GM21576 (cell line): ENCODE results near the gene GRK7.
"Not testable (repeated sequence)": the region's sequence is repeated elsewhere in the genome, so short reads cannot be mapped to it uniquely, and the experiment has no call there.

Source experiments
- ATAC-seq: cut with Tn5 transposase; IDR thresholded peaks from one replicate; pipeline ENCODE4 v1.9.1; 2021; ENCODE audit warnings: mild to moderate bottlenecking, moderate library complexity; ENCODE audit not compliant: unreplicated experiment

GRK7 gene

DNA sequence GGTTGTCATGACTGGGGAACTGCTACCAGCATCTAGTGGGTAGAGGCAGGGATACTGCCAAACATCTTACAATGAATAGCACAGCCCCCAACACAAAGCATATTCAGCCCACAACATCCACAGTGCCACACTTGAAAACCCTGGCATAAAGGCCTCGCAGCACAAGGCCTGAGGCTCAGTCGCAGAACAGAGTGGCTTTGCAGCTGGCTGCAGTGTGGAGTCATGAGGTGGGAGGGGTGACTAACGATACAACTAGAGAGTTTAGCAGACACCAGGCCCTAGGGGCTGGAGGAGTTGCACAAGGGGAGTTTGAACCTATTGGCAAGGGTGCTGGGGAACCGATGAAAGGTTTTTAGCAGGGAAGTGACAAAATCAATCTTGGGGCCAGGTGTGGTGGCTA, 32.1 kb downstream of the GRK7 start:
- no peak for ATAC-seq

DNA sequence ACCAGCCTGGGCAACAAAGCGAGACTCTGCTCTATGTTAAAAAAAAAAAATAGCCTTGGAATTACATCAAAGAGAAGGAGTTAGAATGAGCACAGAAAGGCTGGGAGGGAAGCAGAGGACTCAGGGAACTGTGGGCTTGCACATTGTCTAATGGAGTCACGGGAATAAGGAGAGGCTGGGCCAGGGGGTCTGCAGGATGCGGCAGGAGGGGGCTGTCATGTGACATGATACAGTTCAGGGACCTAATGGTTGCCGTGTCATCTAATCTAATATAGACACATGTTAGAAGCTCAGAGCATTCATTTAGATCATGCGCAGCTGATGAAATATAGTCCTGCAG, 32.5 kb downstream of the GRK7 start:
- no peak for ATAC-seq

DNA sequence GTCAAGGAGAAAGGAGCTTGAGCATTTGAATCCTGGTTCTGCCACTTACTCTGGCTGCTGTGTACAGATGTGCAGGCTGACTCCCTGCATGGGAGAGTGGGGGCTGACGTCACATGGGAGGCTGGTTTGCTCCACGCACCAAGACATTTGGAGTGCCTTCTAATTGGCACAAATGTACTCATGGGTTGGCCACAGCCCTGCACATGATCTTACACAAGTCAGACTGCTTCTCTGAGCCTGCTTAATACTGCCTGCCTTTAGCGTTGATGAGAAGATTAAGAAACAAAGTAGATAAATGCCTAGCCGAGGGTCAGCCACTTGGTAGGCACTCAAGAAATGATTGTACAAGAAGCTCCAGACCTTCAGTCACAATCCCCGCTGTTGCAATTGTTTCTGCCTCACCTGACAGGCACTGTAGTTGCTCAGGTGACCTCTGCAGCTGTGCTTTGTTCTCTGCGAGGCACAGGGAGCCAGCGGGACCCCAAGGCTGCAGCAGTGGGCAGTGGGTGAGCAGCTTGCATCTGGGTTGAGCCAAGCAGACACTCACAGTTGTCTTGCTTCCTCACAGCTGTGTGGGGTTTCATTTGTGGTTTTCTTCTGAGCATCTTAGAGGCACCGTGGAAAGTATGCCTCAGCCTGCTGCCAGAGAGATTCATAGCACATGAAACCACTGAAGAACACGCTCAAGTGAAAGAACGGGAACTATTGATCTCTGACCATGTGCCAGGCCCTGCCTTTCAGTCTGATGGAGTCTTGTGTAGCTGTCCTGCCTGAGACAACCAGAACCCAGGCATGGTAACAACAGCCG, 33.1 kb downstream of the GRK7 start:
- ATAC-seq: peak; percentile 95

DNA sequence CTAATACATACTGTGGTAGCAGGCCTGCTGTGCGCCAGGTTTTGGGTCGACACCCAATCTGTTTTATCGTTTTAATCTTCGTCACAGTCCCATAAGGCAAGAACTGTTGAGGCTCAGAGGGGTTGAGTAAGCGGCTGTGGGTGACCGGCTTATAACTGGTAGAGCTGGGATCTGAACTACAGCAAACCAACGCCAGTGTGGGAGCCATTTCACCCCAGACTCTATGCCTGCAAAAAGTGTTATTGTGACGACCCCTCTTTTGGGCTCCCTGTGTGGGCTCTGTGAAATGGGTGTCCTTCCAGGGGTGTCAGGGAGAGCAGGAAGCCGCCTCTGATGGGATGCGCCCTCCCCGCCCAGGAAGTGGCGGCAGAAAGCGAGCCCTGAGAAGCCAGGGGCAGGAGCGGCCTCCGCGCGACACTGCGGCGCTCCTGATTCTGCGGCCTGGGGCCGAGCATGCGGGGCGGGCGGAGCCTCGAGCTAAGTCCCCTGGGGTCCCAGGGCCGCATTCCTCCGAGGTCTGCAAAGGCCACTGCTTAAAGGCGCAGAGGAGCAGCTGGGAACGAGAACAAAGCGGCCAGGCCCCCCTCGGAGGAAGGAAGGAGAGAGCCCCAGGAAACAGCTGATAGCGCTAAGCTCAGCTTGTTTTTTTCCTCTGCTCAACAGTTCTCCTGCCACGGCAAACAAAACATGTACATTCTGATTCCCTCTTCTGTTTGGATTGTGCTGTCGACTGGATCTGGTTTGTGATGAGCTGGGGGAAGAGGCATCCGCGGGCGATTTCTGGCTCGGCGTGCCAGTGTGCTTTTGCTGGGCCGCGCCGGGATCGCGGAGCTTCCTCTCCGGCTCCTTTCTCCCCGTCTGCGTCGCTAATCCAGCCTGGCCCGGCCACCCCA, 33.9 kb downstream of the GRK7 start:
- no peak for ATAC-seq

DNA sequence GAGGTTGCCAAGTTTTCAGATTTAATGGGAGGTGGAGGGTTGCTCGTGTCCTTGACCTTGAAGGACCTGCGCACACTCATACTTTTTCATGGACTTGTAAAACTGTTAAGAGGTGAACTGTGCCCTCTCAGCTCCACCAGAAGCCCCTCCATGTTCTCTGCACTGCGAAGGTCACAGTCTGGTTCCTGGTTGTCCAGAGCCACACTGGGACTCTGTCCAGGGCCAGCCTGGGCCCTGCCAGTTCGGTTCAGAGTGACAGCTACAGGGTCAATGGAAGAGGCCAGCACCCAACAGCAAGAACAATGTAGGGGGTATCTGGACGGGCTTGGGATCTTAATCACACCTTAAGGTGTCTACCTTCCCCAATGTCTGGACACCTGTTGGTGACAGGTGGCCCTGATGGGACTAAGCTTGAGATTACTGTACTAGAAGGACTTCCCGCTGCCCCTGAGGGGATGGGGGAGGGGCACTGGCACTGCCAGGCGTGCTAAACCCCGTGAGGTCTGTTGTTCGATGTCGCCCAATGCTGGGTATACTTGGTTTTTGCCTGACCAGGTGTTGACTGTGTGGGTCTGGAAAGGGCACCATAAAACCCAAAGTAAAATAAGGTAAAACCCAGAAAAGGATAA, 34.7 kb downstream of the GRK7 start:
- no peak for ATAC-seq

DNA sequence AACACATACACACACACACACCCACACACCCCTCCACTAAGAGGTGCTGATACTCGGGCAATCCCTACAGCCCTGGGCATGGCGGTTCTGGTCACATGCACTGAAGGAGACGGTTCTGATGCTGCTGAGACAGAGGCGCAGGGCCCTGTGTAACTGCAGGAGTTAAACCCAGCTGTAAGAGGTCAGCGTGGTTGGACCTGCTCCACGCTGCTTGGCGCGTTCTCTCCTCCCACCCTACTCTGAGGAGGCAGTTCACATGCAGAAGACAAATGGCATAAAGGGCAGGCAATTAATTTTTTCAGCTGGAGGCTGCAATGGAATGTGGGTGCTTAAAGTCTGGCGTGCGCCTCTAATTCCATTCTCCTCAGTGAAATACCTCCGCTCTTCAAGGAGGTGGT, 35.2 kb downstream of the GRK7 start:
- no peak for ATAC-seq

DNA sequence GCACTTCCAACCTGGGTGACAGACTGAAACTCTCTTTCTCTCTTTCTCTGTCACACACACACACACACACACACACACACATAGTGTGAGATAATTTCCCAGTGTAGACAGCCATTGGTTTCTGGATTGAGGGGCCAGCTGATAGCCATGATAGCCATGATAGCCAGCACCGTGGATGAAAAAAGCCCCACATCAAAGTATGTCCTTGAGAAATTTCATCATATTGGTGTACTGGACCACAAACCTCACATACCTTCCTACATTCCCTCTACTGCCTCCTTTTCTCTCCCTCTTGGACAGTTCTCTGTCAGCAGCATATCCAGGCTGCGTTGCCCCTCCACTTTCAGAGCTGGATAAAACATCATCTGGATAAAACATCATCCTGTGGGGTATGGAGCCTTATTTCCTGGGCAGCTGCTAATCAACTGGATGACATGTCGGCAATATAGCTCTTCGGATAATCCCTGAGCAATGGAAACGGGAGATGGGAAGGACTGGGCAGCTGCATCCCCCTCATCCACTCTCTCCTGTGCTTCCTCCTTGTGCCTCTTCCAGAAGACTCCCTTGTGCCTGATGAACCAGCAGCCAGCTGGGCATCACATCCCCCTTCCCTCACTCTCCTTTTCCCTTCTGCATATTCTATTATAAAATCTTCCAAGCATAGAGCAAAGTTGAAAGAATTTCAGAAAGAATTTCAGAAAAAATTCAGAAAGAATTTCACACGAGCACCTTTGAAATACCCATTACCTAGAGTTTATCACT, 39.3 kb downstream of the GRK7 start:
- no peak for ATAC-seq

DNA sequence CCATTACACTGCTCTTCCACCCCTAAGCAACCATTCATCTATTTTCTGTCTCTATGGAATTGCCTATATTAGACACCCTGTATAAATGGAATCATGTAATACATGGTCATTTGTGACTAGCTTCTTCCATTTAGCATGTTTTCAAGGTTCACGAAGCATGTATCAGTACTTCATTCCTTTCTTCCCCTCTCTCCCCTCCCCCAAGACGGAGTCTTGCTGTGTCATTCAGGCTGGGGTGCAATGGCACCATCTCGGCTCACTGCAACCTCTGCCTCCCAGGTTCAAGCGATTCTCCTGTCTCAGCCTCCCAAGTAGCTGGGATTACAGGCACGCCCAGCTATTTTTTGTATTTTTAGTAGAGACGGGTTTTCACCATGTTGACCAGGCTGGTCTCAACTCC, 40.3 kb downstream of the GRK7 start:
- ATAC-seq: not testable (repeated sequence)

DNA sequence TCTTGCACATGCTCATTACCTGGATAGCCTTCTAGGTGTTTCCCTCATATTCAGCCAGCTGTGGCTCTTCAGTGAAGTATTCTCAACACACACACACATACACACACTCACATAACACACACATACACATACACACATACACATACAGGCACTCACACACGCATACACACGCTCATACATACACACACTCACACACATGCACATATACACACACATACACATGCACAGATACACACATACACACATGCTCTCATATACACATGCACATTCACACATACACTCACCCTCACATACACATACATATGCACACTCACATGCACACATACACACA, 41.2 kb downstream of the GRK7 start:
- no peak for ATAC-seq

DNA sequence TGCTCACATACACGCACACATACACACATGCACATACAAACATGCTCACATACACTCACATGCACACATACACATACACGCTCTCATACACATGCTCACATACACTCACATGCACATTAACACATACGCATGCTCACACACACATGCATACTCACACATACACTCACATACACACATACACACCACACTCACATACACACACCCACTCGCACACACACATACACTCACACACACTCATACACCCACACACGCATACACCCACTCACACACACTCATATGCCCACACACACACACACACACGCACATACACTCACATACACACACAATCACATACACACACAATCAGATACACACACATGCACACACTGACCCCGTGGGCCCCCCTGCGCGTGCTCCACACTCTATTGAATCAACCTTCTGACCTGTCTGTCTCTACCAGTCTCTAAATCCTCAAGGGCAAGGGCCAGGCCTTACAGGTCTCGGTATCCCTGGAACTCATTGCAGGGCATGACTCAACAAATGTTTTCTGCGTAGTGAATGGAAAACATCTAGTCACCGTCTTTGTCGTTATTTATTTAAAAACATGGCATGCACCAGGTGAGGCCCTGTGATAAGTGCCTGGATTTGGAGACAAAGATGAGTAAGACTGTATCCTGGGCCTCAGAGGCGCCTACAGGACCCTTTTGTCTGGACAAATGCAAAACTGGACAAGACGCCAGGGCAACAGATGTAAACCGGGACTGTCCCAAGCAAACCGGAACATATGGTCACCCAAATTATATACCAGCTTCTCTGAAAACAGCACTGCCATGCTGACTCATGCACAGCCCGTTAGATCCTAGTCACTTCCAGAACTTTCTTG, 41.8 kb downstream of the GRK7 start:
- no peak for ATAC-seq

DNA sequence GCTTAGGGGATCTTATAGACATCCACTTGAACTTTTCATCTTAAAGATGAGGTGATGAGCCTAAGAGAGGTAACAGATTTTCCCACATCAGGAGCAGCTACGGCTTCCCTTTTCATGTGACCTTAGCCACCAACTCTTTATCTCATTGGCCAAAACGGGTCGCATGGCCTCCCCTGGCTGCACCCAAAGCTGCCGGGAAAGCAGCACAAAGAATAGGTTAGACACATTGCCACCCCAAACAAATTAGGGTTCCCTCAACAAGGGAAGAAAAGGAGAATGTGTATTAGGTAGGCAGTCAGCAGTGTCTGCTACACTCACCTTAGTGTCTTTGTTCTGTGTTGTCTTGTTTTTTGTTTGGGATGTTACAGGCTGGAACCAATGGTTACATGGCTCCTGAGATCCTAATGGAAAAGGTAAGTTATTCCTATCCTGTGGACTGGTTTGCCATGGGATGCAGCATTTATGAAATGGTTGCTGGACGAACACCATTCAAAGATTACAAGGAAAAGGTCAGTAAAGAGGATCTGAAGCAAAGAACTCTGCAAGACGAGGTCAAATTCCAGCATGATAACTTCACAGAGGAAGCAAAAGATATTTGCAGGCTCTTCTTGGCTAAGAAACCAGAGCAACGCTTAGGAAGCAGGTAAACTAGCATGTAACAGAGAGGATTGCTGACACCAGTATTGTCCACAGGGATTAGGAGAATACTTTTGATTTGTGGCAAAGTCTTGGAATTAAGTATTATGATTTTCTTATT, 44.2 kb downstream of the GRK7 start:
- ATAC-seq: no peak

DNA sequence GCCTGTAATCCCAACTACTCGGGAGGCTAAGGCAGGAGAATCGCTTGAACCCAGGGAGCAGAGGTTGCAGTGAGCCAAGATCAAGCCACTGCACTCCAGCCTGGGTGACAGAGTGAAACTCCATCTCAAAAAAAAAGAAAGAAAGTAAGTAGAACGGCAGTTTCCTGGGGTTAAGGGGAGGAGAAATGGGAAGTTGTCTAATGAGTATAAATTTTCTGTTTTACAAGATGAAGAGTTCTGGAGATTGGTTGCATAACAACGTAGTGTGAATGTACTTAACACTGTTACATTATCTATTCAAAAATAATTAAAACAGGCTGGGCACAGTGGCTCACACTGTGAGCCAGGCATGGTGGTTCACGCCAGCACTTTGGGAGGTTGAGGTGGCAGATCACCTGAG, 45.4 kb downstream of the GRK7 start:
- no peak for ATAC-seq

DNA sequence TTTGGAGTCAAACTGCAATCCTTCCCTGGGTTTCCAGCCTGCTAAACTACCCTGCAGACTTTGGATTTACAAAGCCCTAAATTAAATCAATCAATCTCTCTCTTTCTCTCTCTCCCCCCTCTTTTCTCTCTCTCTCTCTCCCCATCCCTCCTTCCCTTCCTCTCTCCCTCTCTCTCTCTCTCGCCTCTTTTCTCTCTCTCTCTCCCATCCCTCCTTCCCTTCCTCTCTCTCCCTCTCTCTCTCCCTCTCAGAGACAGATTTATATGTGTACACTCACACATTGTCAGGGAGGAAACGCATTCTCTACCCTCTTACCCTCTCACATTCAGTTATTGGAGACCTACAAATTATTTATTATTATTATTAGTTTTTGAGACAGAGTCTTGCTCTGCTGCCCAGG, 47.0 kb downstream of the GRK7 start:
- no peak for ATAC-seq

DNA sequence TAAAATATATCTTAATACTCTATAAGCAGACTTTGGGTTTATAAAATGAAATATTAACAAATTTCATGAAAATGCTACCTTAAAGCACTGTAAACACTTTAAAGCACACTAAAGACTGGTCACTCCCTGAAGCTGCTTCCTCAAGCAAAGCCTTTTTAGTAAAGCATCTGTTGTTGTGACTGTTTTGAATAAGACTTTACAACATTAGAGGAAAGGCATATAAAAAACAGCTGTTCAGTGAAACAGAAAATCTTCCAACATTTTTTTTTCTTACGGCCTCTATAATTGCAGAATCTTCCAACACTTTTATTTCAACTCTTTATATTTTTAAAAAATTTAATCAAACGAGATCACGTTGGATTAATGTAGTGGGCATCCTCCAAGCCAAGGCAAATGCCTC, 48.1 kb downstream of the GRK7 start:
- ATAC-seq: no peak

DNA sequence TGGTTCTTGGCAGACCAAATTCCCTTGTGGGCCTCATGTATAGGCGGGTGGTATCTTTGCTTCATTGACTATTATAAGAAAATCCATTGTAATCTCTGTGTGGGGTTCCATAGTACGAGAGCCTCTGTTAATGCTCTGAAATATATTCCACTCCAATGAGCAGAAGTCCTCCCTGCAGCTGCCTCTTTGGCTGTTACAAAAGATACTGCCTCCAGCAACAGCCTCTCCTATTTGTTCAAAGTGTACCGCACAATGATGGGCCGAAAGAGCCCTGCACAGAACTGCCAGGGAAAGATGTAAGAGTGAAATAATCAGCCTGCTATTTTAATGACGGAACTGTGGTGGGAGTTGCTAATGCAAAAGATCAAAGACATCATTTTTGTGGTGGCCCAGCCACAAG, 48.9 kb downstream of the GRK7 start:
- no peak for ATAC-seq

DNA sequence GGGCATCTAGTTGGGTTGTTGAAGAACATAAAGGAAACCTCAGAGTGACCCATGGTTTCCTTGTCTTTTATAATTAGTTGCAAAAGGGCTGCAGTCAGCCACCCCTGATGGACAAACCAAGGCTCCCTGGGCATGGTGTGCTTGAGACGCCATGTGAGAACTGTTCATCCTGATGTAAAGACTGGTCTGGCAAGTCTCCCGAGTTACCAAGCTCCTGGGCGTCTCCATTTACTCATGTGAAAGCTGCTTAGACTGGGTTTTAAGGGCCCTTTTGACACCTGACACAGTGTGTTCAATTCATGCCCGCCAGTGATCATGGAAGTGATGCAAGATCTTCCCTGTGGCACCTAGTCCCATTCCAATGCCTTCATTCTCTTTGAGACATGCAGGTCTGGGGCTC, 49.4 kb downstream of the GRK7 start:
- no peak for ATAC-seq
